Measurements from ENCODE around the gene ECD. TPM values are rescaled to one million over a fixed set of nuclear protein-coding genes. Genes with fewer than 3 reads are reported as not detected.
A peak's percentile ranks its signal among the peaks of the same experiment; 100 is the strongest.

Gene ECD
- total RNA-seq, 1 donor = 33.2 TPM

DNA sequence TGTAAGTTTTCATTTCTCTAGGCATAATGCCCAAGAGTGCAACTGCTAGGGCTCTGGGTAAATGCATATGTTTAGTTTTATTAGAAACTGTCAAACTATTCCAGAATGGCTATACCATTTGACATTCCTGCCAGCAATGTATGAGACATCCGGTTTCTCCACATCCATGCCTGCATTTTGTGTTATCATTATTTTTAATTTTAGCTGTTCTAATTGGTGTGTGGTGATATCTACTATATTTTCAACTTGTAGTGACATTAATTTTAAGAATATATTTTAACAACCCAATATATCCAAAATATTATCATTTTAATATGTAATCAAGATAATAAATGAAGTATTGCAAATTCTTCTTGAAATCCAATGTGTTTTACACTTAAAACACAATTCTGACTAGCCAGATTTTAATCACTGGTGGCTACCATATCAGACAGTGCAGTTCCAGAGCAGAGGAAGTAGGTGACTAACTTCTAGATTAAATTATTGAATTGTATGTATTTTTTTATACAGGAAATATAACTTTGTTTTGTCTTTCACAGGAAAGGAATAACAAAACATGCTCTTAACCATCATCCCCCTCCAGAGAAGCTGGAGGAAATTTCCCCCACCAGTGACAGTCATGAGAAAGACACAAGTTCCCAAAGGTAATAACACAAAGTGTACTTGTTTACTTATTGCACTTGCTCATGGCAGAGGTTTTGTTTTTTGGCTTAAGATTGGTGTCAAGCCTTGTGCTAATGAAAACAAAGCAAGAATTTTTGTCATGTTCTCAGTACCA lies 6.5 kb upstream of the ECD start:
- no peak overlapping the region for H3K4me3 ChIP-seq (ENCODE audit: low read depth, low read length)
- no peak for DNase-seq (ENCODE audit: low read depth)
- TF ChIP-seq, protein P1, sequence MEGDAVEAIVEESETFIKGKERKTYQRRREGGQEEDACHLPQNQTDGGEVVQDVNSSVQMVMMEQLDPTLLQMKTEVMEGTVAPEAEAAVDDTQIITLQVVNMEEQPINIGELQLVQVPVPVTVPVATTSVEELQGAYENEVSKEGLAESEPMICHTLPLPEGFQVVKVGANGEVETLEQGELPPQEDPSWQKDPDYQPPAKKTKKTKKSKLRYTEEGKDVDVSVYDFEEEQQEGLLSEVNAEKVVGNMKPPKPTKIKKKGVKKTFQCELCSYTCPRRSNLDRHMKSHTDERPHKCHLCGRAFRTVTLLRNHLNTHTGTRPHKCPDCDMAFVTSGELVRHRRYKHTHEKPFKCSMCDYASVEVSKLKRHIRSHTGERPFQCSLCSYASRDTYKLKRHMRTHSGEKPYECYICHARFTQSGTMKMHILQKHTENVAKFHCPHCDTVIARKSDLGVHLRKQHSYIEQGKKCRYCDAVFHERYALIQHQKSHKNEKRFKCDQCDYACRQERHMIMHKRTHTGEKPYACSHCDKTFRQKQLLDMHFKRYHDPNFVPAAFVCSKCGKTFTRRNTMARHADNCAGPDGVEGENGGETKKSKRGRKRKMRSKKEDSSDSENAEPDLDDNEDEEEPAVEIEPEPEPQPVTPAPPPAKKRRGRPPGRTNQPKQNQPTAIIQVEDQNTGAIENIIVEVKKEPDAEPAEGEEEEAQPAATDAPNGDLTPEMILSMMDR (IDR thresholded peaks at IDR 0.05; ENCODE audit: insufficient read depth, low read depth, low read length) = no peak

DNA sequence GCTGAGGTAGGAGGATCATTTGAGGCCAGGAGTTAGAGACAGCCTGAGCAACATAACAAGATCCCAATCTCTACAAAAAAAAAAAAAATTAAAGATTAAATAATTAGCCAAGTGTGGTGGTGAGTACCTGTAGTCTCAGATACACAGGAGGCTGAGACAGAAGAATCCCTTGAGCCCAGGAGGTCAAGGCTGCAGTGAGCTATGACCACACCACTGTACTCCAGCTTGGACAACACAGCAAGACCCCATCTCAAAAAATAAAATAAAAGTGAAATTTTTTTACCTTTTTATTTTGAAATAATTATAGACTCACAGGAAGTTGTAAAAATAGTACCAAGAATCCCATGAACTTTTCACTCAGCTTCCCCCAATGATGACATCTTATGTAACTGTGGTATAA lies 5.1 kb upstream of the ECD start:
- TF ChIP-seq, protein P1 (IDR thresholded peaks at IDR 0.05; ENCODE audit: insufficient read depth, low read depth, low read length) = no peak
- no peak overlapping the region for H3K4me3 ChIP-seq (ENCODE audit: low read depth, low read length)
- no peak for DNase-seq (ENCODE audit: low read depth)

GRCh38 chr10:73169320-73169719 lies 1.5 kb upstream of the ECD start:
- DNase-seq (ENCODE audit: low read depth) = no peak
- H3K4me3 ChIP-seq (ENCODE audit: low read depth, low read length) = no peak overlapping the region
- TF ChIP-seq, protein P1 (IDR thresholded peaks at IDR 0.05; ENCODE audit: insufficient read depth, low read depth, low read length) = no peak

GRCh38 chr10:73168465-73168803 lies 626 bp upstream of the ECD start:
- TF ChIP-seq, protein P1 (IDR thresholded peaks at IDR 0.05; ENCODE audit: insufficient read depth, low read depth, low read length) = no peak
- no peak for DNase-seq (ENCODE audit: low read depth)
- peak overlapping the region; percentile 83 for H3K4me3 ChIP-seq (ENCODE audit: low read depth, low read length)

GRCh38 chr10:73167458-73167782 lies 388 bp downstream of the ECD start:
- no peak for DNase-seq (ENCODE audit: low read depth)
- TF ChIP-seq, protein P1 (IDR thresholded peaks at IDR 0.05; ENCODE audit: insufficient read depth, low read depth, low read length) = no peak
- H3K4me3 ChIP-seq (ENCODE audit: low read depth, low read length) = peak overlapping the region; percentile 83

GRCh38 chr10:73166972-73167371 lies 836 bp downstream of the ECD start:
- peak overlapping the region; percentile 83 for H3K4me3 ChIP-seq (ENCODE audit: low read depth, low read length)
- DNase-seq (ENCODE audit: low read depth) = no peak
- TF ChIP-seq, protein P1 (IDR thresholded peaks at IDR 0.05; ENCODE audit: insufficient read depth, low read depth, low read length) = no peak

DNA sequence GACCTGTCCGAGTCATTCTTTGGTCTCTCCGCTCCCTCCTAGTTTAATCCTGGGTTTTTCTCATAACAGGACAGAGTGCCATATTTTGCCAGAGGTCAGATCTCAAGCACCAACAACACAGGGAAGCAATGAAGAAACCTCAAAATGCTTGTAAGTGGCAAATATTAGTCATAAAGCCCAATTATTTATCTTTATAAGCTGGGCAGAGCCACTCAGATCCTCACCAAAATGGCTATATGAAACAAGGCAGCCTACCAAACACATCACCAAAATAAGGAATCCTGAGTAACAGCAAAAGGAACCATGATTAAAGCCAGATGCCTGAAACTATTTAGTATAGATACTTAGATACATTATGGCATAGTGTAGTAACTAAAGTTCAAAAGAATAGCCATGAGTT lies 4.7 kb downstream of the ECD start:
- no peak for DNase-seq (ENCODE audit: low read depth)
- no peak overlapping the region for H3K4me3 ChIP-seq (ENCODE audit: low read depth, low read length)
- TF ChIP-seq, protein P1 (IDR thresholded peaks at IDR 0.05; ENCODE audit: insufficient read depth, low read depth, low read length) = no peak

All from fibroblast of villous mesenchyme (primary cell).